ENCODE measurements around the gene GAL3ST2.

GAL3ST2 gene

DNA sequence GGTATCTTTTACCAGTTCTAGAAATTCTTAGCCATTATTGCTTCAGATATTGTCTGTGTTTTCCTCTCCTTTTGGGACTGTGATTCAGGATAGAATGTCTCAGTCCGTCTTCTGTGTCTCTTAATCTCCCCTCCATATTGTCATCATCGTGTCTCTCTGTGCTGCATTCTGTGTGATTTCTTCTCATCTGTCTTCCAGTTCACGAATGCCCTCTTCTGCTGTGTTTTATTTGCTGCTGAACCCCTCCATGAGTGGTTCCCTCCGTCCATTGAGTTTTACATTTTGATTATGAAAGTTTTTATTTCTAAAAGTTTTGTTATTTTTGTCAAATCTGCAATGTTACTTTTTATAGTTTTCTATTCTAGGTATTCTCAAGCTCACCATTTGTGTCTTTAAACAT, 30.5 kb upstream of the GAL3ST2 start:
- H3K4me3 ChIP-seq (ENCODE audit: low read length): no peak overlapping the region
- H3K27ac ChIP-seq (ENCODE audit: low read length): no peak overlapping the region
- H3K9me3 ChIP-seq (ENCODE audit: control insufficient read depth, insufficient read depth, low read length): no peaks in the 10 kb centered on the region
- WGBS (ENCODE audit: insufficient coverage, insufficient read length): no CpG with 5 or more reads among the region's 4 CpGs
- no peaks in the 10 kb centered on the region for H3K4me1 ChIP-seq (ENCODE audit: control insufficient read depth, insufficient read depth, low read length)
- H3K27me3 ChIP-seq (ENCODE audit: control insufficient read depth, insufficient read depth, low read length): no peaks in the 10 kb centered on the region
- DNase-seq (ENCODE audit: low read depth, low spot score): no peak
- no peaks in the 10 kb centered on the region for H3K36me3 ChIP-seq (ENCODE audit: control insufficient read depth, insufficient read depth, low read length)

GRCh38 chr2:241748468-241749256, 28.0 kb upstream of the GAL3ST2 start:
- H3K9me3 ChIP-seq (ENCODE audit: control insufficient read depth, insufficient read depth, low read length): no peaks in the 10 kb centered on the region
- WGBS (ENCODE audit: insufficient coverage, insufficient read length): no CpG with 5 or more reads among the region's 32 CpGs
- no peaks in the 10 kb centered on the region for H3K27me3 ChIP-seq (ENCODE audit: control insufficient read depth, insufficient read depth, low read length)
- H3K27ac ChIP-seq (ENCODE audit: low read length): no peak overlapping the region
- no peak for DNase-seq (ENCODE audit: low read depth, low spot score)
- no peak overlapping the region for H3K4me3 ChIP-seq (ENCODE audit: low read length)
- no peaks in the 10 kb centered on the region for H3K4me1 ChIP-seq (ENCODE audit: control insufficient read depth, insufficient read depth, low read length)
- no peaks in the 10 kb centered on the region for H3K36me3 ChIP-seq (ENCODE audit: control insufficient read depth, insufficient read depth, low read length)

DNA sequence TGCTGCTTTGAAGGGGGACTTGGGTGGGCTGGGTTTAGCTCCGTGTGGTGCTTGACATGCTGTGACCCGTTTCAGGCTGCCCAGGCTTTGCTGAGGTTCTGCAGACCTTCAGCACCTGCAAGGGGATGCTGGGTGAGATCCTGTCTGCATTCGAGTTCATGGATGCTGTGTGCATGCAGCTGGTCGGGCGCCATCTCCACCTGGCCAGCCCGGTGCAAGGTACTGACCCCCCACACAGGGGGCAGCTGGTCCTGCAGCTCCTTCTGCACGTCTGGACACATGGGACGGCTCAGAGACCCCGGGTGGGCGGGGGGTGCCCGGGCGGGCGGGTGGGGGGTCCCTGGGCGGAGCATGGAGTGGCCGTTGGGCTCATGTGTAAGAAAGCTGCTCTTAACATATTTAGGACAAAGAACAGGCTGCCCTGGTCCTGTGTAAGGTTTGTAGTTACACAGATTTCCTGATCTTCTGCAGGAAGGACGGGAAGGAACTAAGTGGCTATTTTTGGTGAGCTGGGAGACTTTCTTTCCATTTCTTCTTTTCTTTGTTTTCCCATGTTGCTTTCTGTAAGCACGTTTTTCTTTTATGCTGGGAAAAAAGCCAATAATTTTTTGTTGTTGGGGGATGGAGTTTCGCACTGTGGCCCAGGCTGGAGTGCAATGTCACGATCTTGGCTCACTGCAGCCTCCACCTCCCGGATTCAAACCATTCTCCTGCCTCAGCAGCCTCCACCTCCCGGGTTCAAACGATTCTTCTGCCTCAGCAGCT, 26.4 kb upstream of the GAL3ST2 start:
- DNase-seq (ENCODE audit: low read depth, low spot score): no peak
- Histone ChIP-seq H3K27ac (ENCODE audit: low read length) (no peak overlapping the region), H3K9me3 (ENCODE audit: control insufficient read depth, insufficient read depth, low read length) (no peaks in the 10 kb centered on the region), H3K4me3 (ENCODE audit: low read length) (no peak overlapping the region), H3K27me3 (ENCODE audit: control insufficient read depth, insufficient read depth, low read length) (no peaks in the 10 kb centered on the region), H3K36me3 (ENCODE audit: control insufficient read depth, insufficient read depth, low read length) (no peaks in the 10 kb centered on the region), H3K4me1 (ENCODE audit: control insufficient read depth, insufficient read depth, low read length) (no peaks in the 10 kb centered on the region)
- WGBS (ENCODE audit: insufficient coverage, insufficient read length): no CpG with 5 or more reads among the region's 22 CpGs

- H3K4me3 ChIP-seq (ENCODE audit: low read length): no peak overlapping the region
- no peaks in the 10 kb centered on the region for H3K36me3 ChIP-seq (ENCODE audit: control insufficient read depth, insufficient read depth, low read length)
- no peaks in the 10 kb centered on the region for H3K4me1 ChIP-seq (ENCODE audit: control insufficient read depth, insufficient read depth, low read length)
- no peaks in the 10 kb centered on the region for H3K9me3 ChIP-seq (ENCODE audit: control insufficient read depth, insufficient read depth, low read length)
- DNase-seq (ENCODE audit: low read depth, low spot score): no peak
- H3K27me3 ChIP-seq (ENCODE audit: control insufficient read depth, insufficient read depth, low read length): no peaks in the 10 kb centered on the region
- no peak overlapping the region for H3K27ac ChIP-seq (ENCODE audit: low read length)
- WGBS (ENCODE audit: insufficient coverage, insufficient read length): no CpG with 5 or more reads among the region's 15 CpGs
These were observed 25.5 kb upstream of the GAL3ST2 start for GRCh38 chr2:241751152-241751551.

GRCh38 chr2:241751776-241752175, 24.8 kb upstream of the GAL3ST2 start:
- no CpG with 5 or more reads among the region's 18 CpGs for WGBS (ENCODE audit: insufficient coverage, insufficient read length)
- H3K4me3 ChIP-seq (ENCODE audit: low read length): no peak overlapping the region
- DNase-seq (ENCODE audit: low read depth, low spot score): no peak
- no peaks in the 10 kb centered on the region for H3K9me3 ChIP-seq (ENCODE audit: control insufficient read depth, insufficient read depth, low read length)
- no peaks in the 10 kb centered on the region for H3K27me3 ChIP-seq (ENCODE audit: control insufficient read depth, insufficient read depth, low read length)
- H3K4me1 ChIP-seq (ENCODE audit: control insufficient read depth, insufficient read depth, low read length): no peaks in the 10 kb centered on the region
- H3K36me3 ChIP-seq (ENCODE audit: control insufficient read depth, insufficient read depth, low read length): no peaks in the 10 kb centered on the region
- no peak overlapping the region for H3K27ac ChIP-seq (ENCODE audit: low read length)

DNA sequence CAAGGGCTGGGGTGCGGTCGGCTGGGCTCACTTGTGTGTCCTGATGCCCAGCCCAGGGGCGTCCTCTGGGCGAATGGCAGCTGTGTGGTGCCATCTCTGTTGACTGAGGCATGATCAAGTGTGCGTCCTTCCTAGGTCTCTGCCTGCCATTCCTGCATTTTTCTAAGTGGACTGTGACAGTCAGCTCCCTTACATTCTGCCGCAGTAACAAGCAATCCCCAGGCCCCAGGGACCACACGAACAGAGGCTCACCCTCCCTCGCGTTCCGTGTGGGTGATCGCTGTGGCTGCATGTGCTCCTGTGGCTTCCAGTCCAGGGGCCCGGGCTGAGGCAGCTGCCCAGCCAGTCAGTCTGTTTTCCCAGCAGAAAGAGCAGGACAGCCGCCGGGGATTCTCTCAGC, 24.4 kb upstream of the GAL3ST2 start:
- Histone ChIP-seq H3K4me3 (ENCODE audit: low read length) (no peak overlapping the region), H3K36me3 (ENCODE audit: control insufficient read depth, insufficient read depth, low read length) (no peaks in the 10 kb centered on the region), H3K27me3 (ENCODE audit: control insufficient read depth, insufficient read depth, low read length) (no peaks in the 10 kb centered on the region), H3K4me1 (ENCODE audit: control insufficient read depth, insufficient read depth, low read length) (no peaks in the 10 kb centered on the region), H3K27ac (ENCODE audit: low read length) (no peak overlapping the region), H3K9me3 (ENCODE audit: control insufficient read depth, insufficient read depth, low read length) (no peaks in the 10 kb centered on the region)
- no CpG with 5 or more reads among the region's 14 CpGs for WGBS (ENCODE audit: insufficient coverage, insufficient read length)
- DNase-seq (ENCODE audit: low read depth, low spot score): no peak

GRCh38 chr2:241752689-241753276, 23.8 kb upstream of the GAL3ST2 start:
- no peak for DNase-seq (ENCODE audit: low read depth, low spot score)
- WGBS (ENCODE audit: insufficient coverage, insufficient read length): no CpG with 5 or more reads among the region's 21 CpGs
- no peaks in the 10 kb centered on the region for H3K27me3 ChIP-seq (ENCODE audit: control insufficient read depth, insufficient read depth, low read length)
- H3K4me3 ChIP-seq (ENCODE audit: low read length): no peak overlapping the region
- no peaks in the 10 kb centered on the region for H3K4me1 ChIP-seq (ENCODE audit: control insufficient read depth, insufficient read depth, low read length)
- no peaks in the 10 kb centered on the region for H3K36me3 ChIP-seq (ENCODE audit: control insufficient read depth, insufficient read depth, low read length)
- no peak overlapping the region for H3K27ac ChIP-seq (ENCODE audit: low read length)
- no peaks in the 10 kb centered on the region for H3K9me3 ChIP-seq (ENCODE audit: control insufficient read depth, insufficient read depth, low read length)

- Histone ChIP-seq H3K9me3 (ENCODE audit: control insufficient read depth, insufficient read depth, low read length) (no peaks in the 10 kb centered on the region), H3K4me3 (ENCODE audit: low read length) (no peak overlapping the region), H3K27ac (ENCODE audit: low read length) (no peak overlapping the region), H3K36me3 (ENCODE audit: control insufficient read depth, insufficient read depth, low read length) (no peaks in the 10 kb centered on the region), H3K27me3 (ENCODE audit: control insufficient read depth, insufficient read depth, low read length) (no peaks in the 10 kb centered on the region), H3K4me1 (ENCODE audit: control insufficient read depth, insufficient read depth, low read length) (no peaks in the 10 kb centered on the region)
- no CpG with 5 or more reads among the region's 17 CpGs for WGBS (ENCODE audit: insufficient coverage, insufficient read length)
- DNase-seq (ENCODE audit: low read depth, low spot score): no peak
These were observed 23.1 kb upstream of the GAL3ST2 start for GRCh38 chr2:241753493-241753892.

DNA sequence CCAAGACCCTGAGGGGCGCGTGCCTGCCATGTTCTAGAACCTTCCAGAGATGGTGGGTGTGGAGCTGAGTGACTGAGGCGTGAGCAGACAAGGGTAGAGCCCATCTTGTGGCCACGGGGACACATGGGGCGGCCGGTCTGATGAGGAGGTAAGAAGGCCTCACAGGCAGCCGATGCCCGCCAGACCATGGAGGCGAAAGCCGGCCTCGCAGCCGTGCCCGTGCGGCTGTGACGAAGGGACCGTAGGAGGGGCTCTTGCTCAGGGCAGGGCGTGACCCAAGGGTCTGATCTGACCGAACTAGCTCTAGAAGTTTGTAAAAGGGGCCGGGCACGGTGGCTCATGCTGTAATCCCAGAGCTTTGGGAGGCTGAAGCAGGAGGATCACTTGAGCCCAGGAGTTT, 22.6 kb upstream of the GAL3ST2 start:
- WGBS (ENCODE audit: insufficient coverage, insufficient read length): no CpG with 5 or more reads among the region's 20 CpGs
- H3K27me3 ChIP-seq (ENCODE audit: control insufficient read depth, insufficient read depth, low read length): no peaks in the 10 kb centered on the region
- DNase-seq (ENCODE audit: low read depth, low spot score): no peak

GRCh38 chr2:241755166-241755565, 21.5 kb upstream of the GAL3ST2 start:
- Histone ChIP-seq H3K9me3 (ENCODE audit: control insufficient read depth, insufficient read depth, low read length) (no peaks in the 10 kb centered on the region), H3K4me1 (ENCODE audit: control insufficient read depth, insufficient read depth, low read length) (no peaks in the 10 kb centered on the region), H3K36me3 (ENCODE audit: control insufficient read depth, insufficient read depth, low read length) (no peaks in the 10 kb centered on the region), H3K4me3 (ENCODE audit: low read length) (no peak overlapping the region), H3K27ac (ENCODE audit: low read length) (no peak overlapping the region), H3K27me3 (ENCODE audit: control insufficient read depth, insufficient read depth, low read length) (no peaks in the 10 kb centered on the region)
- DNase-seq (ENCODE audit: low read depth, low spot score): no peak
- no CpG with 5 or more reads among the region's 18 CpGs for WGBS (ENCODE audit: insufficient coverage, insufficient read length)

More for the DNA sequence above, 22.6 kb upstream of the GAL3ST2 start:
- Histone ChIP-seq H3K4me1 (ENCODE audit: control insufficient read depth, insufficient read depth, low read length) (no peaks in the 10 kb centered on the region), H3K36me3 (ENCODE audit: control insufficient read depth, insufficient read depth, low read length) (no peaks in the 10 kb centered on the region), H3K4me3 (ENCODE audit: low read length) (no peak overlapping the region), H3K9me3 (ENCODE audit: control insufficient read depth, insufficient read depth, low read length) (no peaks in the 10 kb centered on the region), H3K27ac (ENCODE audit: low read length) (no peak overlapping the region)

All from iPS DF 6.9 (cell line).